ENCODE data around the gene GEN1.

Gene GEN1

DNA sequence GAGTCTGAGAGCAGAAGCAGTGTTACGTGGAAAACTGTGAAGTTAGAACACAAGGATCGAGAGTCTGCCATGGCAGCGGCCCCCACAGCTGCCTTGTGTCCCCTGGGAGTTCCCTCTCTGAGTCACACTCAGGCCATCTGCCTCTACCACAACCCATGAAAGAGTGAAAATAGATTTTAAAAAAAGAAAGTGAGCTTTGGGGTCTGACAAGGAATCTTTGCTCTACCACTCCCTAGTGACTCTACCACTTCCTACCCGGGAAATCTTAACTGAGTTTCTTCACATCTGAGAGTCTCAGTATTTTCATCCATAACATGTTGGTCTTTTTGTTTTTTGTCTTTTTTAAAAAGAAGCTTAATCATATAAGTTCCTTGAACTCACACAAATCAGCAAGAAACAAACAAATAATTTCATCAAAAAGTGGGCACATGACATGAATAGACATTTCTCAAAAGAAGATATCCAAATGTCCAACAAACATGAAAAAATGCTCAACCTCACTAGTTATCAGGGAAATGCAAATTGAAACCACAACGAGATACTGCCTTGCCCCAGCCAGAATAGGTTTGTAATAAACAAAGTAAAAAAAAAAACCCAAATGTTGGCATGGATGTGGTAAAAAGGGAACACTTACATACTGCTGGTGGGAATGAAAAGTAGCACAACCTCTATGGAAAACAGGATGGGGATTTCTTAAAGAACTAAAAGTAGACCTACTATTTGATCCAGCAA lies 60.0 kb downstream of the GEN1 start:
- TF ChIP-seq CTCF (IDR thresholded peaks at IDR 0.05; ENCODE audit: borderline replicate concordance, insufficient read depth, low read depth, low read length) = no peak
- no peak overlapping the region for H3K4me3 ChIP-seq (ENCODE audit: low read depth, low read length)

- H3K4me3 ChIP-seq (ENCODE audit: low read depth, low read length) = no peak overlapping the region
- TF ChIP-seq CTCF (IDR thresholded peaks at IDR 0.05; ENCODE audit: borderline replicate concordance, insufficient read depth, low read depth, low read length) = no peak
These were observed 60.7 kb downstream of the GEN1 start for GRCh38 chr2:17814601-17815000.

DNA sequence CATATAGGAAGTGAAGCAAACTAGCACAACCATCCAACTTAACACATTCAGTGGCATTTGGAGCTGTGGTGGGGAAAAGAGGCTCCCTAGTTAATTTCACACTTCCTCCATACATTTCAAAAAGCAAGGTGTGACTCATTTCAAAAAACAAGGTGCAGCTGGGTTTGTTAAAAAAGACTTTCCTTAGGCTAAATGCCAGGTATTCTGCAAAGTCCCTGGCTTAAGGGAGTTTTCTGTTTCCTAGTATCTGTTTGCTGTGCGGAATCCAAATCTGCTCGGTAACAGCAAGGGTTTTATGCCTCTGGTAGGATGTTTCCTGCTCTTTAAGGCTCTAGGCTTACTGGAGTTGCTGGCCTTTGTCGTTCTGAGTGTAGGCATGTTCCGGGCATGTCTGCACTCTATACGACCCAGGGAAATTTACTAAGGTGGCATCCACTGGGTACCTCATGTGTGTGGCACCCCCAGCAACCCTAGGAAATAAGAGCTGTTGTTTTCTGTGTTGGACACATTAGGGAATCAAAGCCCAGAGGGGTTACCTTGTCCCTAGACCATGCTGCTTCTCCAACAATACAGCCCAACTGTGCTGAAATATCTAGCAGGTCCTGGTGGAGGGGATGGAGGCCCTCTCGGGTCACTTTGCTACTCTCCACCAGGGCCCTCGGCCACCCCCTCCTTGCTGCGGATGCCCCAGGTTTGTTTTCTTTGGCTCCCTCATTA lies 61.7 kb downstream of the GEN1 start:
- no peak for TF ChIP-seq CTCF (IDR thresholded peaks at IDR 0.05; ENCODE audit: borderline replicate concordance, insufficient read depth, low read depth, low read length)
- H3K4me3 ChIP-seq (ENCODE audit: low read depth, low read length) = no peak overlapping the region

DNA sequence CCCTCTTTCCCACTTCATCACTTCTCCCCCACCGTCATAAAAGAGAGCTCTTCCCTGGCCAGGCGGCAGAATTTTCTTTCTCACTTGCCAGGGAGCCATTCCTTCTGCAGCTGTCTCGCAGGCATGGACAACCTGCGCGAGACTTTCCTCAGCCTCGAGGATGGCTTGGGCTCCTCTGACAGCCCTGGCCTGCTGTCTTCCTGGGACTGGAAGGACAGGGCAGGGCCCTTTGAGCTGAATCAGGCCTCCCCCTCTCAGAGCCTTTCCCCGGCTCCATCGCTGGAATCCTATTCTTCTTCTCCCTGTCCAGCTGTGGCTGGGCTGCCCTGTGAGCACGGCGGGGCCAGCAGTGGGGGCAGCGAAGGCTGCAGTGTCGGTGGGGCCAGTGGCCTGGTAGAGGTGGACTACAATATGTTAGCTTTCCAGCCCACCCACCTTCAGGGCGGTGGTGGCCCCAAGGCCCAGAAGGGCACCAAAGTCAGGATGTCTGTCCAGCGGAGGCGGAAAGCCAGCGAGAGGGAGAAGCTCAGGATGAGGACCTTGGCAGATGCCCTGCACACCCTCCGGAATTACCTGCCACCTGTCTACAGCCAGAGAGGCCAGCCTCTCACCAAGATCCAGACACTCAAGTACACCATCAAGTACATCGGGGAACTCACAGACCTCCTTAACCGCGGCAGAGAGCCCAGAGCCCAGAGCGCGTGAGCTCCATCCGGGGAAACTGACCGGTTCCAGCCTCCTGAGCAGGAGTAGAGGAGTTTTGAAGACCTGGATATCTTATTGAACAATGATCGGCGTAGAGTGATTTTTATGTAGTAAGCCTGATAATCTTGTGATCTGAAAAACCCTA lies 62.7 kb downstream of the GEN1 start, which contains the start of gene MSGN1:
MSGN1 (plus strand) TSS at position 65 of the 850 bp plus-strand sequence; CDS start at position 124, 59 bp downstream.
- TF ChIP-seq CTCF (IDR thresholded peaks at IDR 0.05; ENCODE audit: borderline replicate concordance, insufficient read depth, low read depth, low read length) = no peak

GRCh38 chr2:17818235-17818815 lies 64.4 kb downstream of the GEN1 start:
- TF ChIP-seq CTCF (IDR thresholded peaks at IDR 0.05; ENCODE audit: borderline replicate concordance, insufficient read depth, low read depth, low read length) = no peak

More for the DNA sequence above, 62.7 kb downstream of the GEN1 start, which contains the start of gene MSGN1:
- no peak within 1 kb of the TSS for H3K4me3 ChIP-seq (ENCODE audit: low read depth, low read length)

DNA sequence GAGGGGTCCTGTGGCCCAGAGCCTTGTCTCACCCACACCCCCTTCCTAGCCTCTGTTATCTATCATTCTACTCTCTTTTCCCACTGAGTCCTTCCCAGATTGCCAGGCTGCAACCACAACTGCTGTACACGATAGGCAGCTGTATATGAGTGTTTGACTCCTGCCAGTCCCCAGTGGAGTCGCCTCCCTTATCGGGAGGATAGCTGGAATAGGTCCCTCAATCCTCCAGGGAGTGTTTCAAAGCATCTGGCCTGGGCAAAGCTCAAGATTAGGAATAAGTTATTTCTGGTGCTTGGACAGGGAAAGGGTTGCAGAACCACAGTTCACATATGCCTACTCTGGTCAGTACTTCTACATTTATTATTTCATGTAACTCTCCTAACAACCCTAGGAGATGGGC lies 67.1 kb downstream of the GEN1 start:
- no peak overlapping the region for H3K4me3 ChIP-seq (ENCODE audit: low read depth, low read length)
- TF ChIP-seq CTCF (IDR thresholded peaks at IDR 0.05; ENCODE audit: borderline replicate concordance, insufficient read depth, low read depth, low read length) = no peak

More at GRCh38 chr2:17818235-17818815, 64.4 kb downstream of the GEN1 start:
- H3K4me3 ChIP-seq (ENCODE audit: low read depth, low read length) = no peak overlapping the region

Data from GM12875 (cell line).